Body of pancreas (tissue), 4 donors: ENCODE measurements around the gene ANKRD23. TPM values are rescaled to one million over a fixed set of nuclear protein-coding genes. Genes with fewer than 3 reads are reported as not detected.

Experiments used
- ATAC-seq: fragments of 150-250 bp; one replicate; pipeline ENCODE4 v1.9.1; 2016
- DNase-seq, 4 donors: peaks; one replicate each; pipeline ENCODE4 v3.0.0-alpha.2; 2019
- H3K27ac ChIP-seq, 4 donors: fragments of 200-600 bp; sonication (generic); 1 replicate in 3 of 4; 2 replicates in 1 of 4; pipeline versions ENCODE4 v1.5.1 to v1.6.1; 2016 to 2019; ENCODE audit warnings: mild to moderate bottlenecking in 1 of 4, mixed read lengths in 1 of 4, moderate library complexity in 1 of 4
- H3K27me3 ChIP-seq, 2 donors: fragments of 200-600 bp; sonication (generic); one replicate each; pipeline ENCODE4 v1.6.0; 2016; ENCODE audit warnings: mild to moderate bottlenecking in 1 of 2
- H3K36me3 ChIP-seq, 2 donors: fragments of 200-600 bp; sonication (generic); replicated peaks in 1 of 2; 2 replicates each; pipeline ENCODE4 v1.5.1; 2016; ENCODE audit warnings: low read depth in 2 of 2; ENCODE audit not compliant: insufficient read depth in 1 of 2
- H3K4me1 ChIP-seq: fragments of 200-600 bp; sonication (generic); one replicate; pipeline ENCODE4 v1.6.0; 2016
- H3K4me3 ChIP-seq, 2 donors: fragments of 200-600 bp; sonication (generic); 1 replicate in 1 of 2; 2 replicates in 1 of 2; pipeline ENCODE4 v1.5.1; 2016 to 2019
- H3K9me3 ChIP-seq, 3 donors: fragments of 200-600 bp; sonication (generic); 1 replicate in 2 of 3; 2 replicates in 1 of 3; pipeline ENCODE4 v1.5.1; 2016
- POLR2A ChIP-seq, 3 donors: fragments of 450-650 bp; IDR thresholded peaks; one replicate each; pipeline ENCODE4 v1.6.1; 2016; ENCODE audit warnings: antibody characterized with exemption in 3 of 3, mild to moderate bottlenecking in 2 of 3
- WGBS, 2 donors: methylation state at CpG; one replicate each; pipeline ENCODE4 v1.1.5; 2017; 5-methylcytosine and 5-hydroxymethylcytosine counted together
- intact Hi-C: fragments of 100-400 bp; cut with DNase I; formaldehyde crosslinking; loops from one replicate; pipeline ENCODE4 v1.15.1; 2023
- total RNA-seq, 2 donors: library from RNA; depleted of rRNA; stranded (reverse); fragments of >200 nt; gene quantifications; one replicate each; pipeline ENCODE4 v1.1.0, GENCODE V29; 2016
- TF ChIP-seq, protein P1 (sequence below), 7 experiments: fragments of 450-650 bp in 4 of 7; fragments of 200-600 bp in 3 of 7; sonication (generic) in 3 of 7; IDR thresholded peaks; one replicate each; pipeline ENCODE4 v1.5.1; 2016 to 2019; ENCODE audit warnings: antibody characterized with exemption in 7 of 7

The ANKRD23 gene
- total RNA-seq, 2 donors from 2014 or later, result 4.2 to 12.9 TPM

DNA sequence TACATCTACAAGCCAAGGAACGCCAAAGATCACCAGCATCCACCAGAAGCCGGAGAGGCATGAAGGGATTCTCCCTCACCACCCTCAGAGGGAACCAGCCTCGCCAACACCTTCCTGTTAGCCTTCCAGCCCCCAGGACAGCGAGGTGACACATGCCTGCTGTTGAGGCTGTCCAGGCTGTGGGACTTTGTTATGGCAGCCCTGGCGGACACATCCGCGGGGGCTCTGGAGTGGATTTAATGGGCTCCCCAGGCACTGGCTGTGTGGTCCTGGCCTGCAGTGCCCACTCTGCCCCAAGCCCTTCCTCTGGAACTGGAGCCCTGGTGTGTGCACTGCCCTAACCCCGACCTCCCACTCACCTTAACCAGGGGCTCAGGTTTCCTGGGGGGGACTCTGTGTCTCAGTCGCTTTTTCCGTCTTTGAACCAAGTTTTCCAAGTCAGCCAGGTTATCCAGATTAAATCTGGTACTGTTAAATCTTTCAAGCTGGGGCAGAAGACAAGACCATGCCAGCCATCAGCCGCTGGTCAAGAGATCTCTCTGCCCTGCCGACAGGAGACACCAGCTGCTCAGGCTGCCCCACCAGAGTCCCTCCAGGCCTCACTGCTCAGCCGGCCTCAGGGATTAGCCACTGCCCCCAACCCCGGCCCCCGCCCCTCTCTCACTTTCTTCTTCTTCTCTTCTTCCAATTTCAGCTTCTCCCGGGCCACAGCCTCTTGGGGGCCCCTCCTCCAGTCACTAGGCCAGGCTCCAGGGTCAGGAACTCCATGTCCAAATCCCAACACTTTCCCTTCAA lies 1.9 kb downstream of the ANKRD23 start:
- DNase-seq (no peak), ATAC-seq (no peak)
- Histone ChIP-seq H3K4me1 (no peaks in the 10 kb centered on the region), H3K4me3 (no peak overlapping the region), H3K27me3 (no peaks in the 10 kb centered on the region), H3K36me3 (no peaks in the 10 kb centered on the region), H3K27ac (no peak overlapping the region), H3K9me3 (no peaks in the 10 kb centered on the region)
- WGBS, 2 donors, result 85 to 89% methylated on average over 12 to 16 of the region's 16 CpGs
- TF ChIP-seq, protein P1, sequence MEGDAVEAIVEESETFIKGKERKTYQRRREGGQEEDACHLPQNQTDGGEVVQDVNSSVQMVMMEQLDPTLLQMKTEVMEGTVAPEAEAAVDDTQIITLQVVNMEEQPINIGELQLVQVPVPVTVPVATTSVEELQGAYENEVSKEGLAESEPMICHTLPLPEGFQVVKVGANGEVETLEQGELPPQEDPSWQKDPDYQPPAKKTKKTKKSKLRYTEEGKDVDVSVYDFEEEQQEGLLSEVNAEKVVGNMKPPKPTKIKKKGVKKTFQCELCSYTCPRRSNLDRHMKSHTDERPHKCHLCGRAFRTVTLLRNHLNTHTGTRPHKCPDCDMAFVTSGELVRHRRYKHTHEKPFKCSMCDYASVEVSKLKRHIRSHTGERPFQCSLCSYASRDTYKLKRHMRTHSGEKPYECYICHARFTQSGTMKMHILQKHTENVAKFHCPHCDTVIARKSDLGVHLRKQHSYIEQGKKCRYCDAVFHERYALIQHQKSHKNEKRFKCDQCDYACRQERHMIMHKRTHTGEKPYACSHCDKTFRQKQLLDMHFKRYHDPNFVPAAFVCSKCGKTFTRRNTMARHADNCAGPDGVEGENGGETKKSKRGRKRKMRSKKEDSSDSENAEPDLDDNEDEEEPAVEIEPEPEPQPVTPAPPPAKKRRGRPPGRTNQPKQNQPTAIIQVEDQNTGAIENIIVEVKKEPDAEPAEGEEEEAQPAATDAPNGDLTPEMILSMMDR (IDR thresholded peaks at IDR 0.05), result no peak
- TF ChIP-seq POLR2A (IDR thresholded peaks at IDR 0.05), result no peak
- intact Hi-C loops, result no loop called here

DNA sequence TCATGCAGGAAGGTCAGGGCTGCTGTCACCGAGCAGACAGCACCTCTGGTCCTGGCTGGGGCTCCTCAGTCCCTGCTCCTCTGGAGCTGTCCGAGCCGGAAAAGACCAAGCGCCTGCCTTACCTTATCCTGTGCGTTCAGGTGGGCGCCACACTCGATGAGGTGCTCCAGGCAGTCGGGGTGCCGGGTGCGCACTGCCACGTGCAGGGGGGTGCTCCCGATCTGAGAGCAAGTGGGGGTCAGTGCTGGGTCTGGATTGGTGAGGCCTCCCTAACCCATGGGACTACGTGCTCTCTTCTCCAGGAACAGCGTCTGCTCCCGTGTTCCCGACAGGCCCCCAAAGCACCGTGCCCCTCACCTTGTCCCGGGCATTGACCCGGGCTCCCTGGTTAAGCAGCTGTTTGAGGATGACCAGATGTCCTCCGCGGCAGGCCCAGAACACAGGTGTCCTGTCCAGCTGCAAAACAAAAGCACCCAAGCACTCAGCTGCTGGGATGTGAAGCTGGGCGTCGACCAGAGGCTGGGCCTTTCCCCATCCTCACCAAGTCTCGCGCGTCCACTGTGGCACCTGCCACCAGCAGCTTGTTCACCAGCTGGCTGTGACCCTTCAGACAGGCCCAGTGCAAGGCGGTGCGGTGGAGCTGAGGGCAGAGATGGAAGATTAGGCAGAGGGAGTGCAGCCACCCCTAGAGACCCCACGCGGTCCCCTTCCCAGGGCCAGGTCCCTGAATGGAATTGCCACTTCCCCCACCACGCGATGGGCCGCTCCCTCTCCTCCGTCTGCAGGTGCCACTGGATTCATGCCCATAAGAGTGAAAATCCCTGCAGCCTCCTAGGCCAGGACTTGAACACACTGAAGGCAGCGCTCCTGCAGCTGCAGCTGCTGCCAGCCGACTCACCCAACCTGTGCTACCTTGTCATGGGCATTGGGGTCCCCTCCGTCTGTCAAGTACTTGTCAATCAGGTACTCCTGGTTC lies 3.7 kb downstream of the ANKRD23 start:
- DNase-seq (no peak), ATAC-seq (no peak)
- no peaks in the 10 kb centered on the region for H3K4me1 ChIP-seq
- H3K36me3 ChIP-seq, result no peaks in the 10 kb centered on the region
- peak overlapping the region in 1 of 4 donors; percentile 20 for H3K27ac ChIP-seq
- H3K4me3 ChIP-seq, result no peak overlapping the region
- no peaks in the 10 kb centered on the region for H3K27me3 ChIP-seq
- no peaks in the 10 kb centered on the region for H3K9me3 ChIP-seq
- TF ChIP-seq, protein P1 (IDR thresholded peaks at IDR 0.05), result no peak
- no peak for TF ChIP-seq POLR2A (IDR thresholded peaks at IDR 0.05)
- WGBS, 2 donors, result 88 to 93% methylated on average over 22 to 37 of the region's 37 CpGs
- intact Hi-C loops, result no loop called here

DNA sequence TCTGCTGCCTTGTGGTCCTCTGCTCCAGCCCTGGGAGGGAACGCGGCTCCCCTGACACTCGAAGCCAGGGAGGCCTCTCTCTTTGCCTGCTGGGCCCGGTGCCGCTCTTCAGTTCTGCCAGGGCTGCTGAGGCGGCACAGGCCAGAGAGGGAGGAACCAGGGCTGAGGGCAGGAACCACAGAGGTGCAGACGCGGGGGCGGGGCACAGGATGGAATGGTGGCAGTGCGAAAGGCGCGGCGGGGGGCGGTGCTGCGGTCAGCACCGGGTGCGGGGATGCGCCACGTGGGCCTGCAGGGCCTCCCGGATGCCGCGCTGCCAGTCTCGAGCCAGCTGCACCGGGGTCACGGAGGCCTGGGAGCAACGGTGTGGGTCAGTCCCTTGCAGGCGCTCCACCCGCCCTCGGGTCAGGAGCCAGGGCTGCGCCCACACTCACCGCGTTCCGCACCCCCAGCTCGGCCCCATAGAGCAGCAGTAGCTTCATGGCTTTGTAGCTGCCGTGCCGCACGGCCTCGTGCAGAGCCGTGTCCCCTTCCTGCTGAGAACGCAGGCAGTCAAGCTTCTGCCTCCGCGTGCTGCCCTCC lies 4.4 kb downstream of the ANKRD23 start:
- intact Hi-C loops, result no loop called here
- WGBS, 2 donors, result 49 to 88% methylated on average over 4 to 40 of the region's 42 CpGs
- H3K9me3 ChIP-seq, result no peaks in the 10 kb centered on the region
- H3K4me3 ChIP-seq, result no peak overlapping the region
- DNase-seq, result peak in 3 of 4 donors; percentile 43 to 59 (median 55)
- peak overlapping the region in 1 of 4 donors; percentile 20 for H3K27ac ChIP-seq
- TF ChIP-seq POLR2A (IDR thresholded peaks at IDR 0.05), result no peak
- TF ChIP-seq, protein P1 (IDR thresholded peaks at IDR 0.05), result no peak
- H3K4me1 ChIP-seq, result no peaks in the 10 kb centered on the region
- no peaks in the 10 kb centered on the region for H3K27me3 ChIP-seq
- no peaks in the 10 kb centered on the region for H3K36me3 ChIP-seq
- no peak for ATAC-seq

DNA sequence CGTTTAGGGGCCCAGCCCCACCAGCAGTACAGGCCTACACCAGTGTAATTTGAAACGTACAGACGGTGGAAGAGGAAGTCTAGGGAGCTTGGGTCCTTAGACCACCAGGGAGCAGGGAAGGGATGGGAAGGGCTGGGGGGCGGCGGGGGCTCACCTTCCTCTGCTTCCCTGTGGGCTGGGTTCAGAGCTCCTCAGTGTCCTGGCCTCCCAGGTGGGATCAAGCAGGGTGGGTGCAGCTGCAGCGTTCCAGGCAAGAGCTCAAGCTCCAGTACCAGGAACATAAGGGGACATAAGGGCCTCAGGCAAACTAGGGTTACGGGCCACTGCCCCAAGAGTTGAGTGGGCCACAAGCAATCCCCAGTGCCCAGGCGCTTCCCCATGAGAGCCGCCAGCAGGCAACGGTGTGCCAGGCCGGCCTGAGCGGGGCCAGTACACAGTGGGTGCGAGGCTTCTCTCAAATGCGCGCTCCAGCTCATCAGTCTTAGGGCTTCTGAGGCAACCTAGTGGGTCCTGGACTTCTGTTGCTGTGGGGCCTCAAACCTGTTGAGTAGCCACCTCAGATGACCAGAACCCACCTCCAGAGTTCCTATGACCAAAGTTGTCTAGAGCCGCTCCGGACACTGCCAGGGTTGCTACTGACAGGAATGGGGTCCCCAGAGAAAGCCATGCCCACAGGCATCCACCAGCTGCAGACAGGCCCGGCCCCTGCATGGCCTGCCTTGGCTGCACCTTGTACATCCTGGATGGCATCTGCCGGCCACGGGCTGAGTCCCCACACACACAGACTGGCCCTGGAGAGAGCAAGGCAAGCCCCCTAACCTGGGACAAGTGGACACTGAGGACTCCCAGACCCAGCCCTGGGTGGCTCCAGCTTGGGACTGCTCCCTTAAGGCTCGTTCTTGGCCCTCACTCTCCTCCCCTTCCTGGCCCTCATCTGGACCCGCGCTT lies 5.2 kb downstream of the ANKRD23 start:
- Histone ChIP-seq H3K9me3 (no peaks in the 10 kb centered on the region), H3K27me3 (no peaks in the 10 kb centered on the region), H3K36me3 (no peaks in the 10 kb centered on the region), H3K4me1 (peaks cover 4% of the 10 kb centered on the region), H3K4me3 (no peak overlapping the region), H3K27ac (peak overlapping the region in 1 of 4 donors; percentile 20)
- TF ChIP-seq POLR2A (IDR thresholded peaks at IDR 0.05), result no peak
- TF ChIP-seq, protein P1 (IDR thresholded peaks at IDR 0.05), result no peak
- DNase-seq (no peak), ATAC-seq (no peak)
- WGBS, 2 donors, result 86 to 89% methylated on average over 8 to 23 of the region's 23 CpGs
- intact Hi-C loops, result no loop called here
